GM20431 (cell line): Measurements from ENCODE around the gene OGFOD2.

Experiments
- in situ Hi-C: fragments of 300-500 bp; cut with MseI, MboI; formaldehyde crosslinking; loops from one replicate; pipeline ENCODE4 v1.15.0; 2020; ENCODE audit warnings: low sequenced_read_pairs; ENCODE audit not compliant: unreplicated experiment

OGFOD2 gene

GRCh38 chr12:122949816-122950675 is 25.0 kb upstream of the OGFOD2 start:
- in situ Hi-C loops, result loop anchor here (5.0 to 25.0 kb wide), 2 partner anchors 93 to 163 kb away; no protein-coding TSS in a partner anchor

GRCh38 chr12:122951406-122951805 is 23.6 kb upstream of the OGFOD2 start:
- in situ Hi-C loops, result loop anchor here (5.0 to 25.0 kb wide), 2 partner anchors 94 to 164 kb away; no protein-coding TSS in a partner anchor

GRCh38 chr12:122951979-122952892 is 22.8 kb upstream of the OGFOD2 start:
- in situ Hi-C loops, result loop anchor here (5.0 to 25.0 kb wide), 2 partner anchors 95 to 165 kb away; no protein-coding TSS in a partner anchor

GRCh38 chr12:122955156-122955555 is 19.9 kb upstream of the OGFOD2 start:
- in situ Hi-C loops, result loop anchor here (25.0 kb wide), 1 partner anchor 168 kb away; no protein-coding TSS in a partner anchor

GRCh38 chr12:122956035-122956434 is 19.0 kb upstream of the OGFOD2 start:
- in situ Hi-C loops, result loop anchor here (25.0 kb wide), 1 partner anchor 169 kb away; no protein-coding TSS in a partner anchor

- in situ Hi-C loops, result loop anchor here (25.0 kb wide), 1 partner anchor 171 kb away; no protein-coding TSS in a partner anchor
Observed at GRCh38 chr12:122958198-122958888, 16.7 kb upstream of the OGFOD2 start.

- in situ Hi-C loops, result loop anchor here (25.0 kb wide), 1 partner anchor 172 kb away; no protein-coding TSS in a partner anchor
Observed at GRCh38 chr12:122959566-122960192, 15.4 kb upstream of the OGFOD2 start.

- in situ Hi-C loops, result loop anchor here (25.0 kb wide), 1 partner anchor 173 kb away; no protein-coding TSS in a partner anchor
Observed at GRCh38 chr12:122960193-122960569, 14.9 kb upstream of the OGFOD2 start.

- in situ Hi-C loops, result loop anchor here (25.0 kb wide), 1 partner anchor 174 kb away; no protein-coding TSS in a partner anchor
Observed at GRCh38 chr12:122961531-122962329, 13.3 kb upstream of the OGFOD2 start.

- in situ Hi-C loops, result loop anchor here (25.0 kb wide), 1 partner anchor 177 kb away; no protein-coding TSS in a partner anchor
Observed at GRCh38 chr12:122963941-122964265, 11.1 kb upstream of the OGFOD2 start.

GRCh38 chr12:122964439-122965257 is 10.4 kb upstream of the OGFOD2 start:
- in situ Hi-C loops, result loop anchor here (25.0 kb wide), 1 partner anchor 177 kb away; no protein-coding TSS in a partner anchor

- in situ Hi-C loops, result loop anchor here (25.0 kb wide), 1 partner anchor 178 kb away; no protein-coding TSS in a partner anchor
Observed at GRCh38 chr12:122965321-122965751, 9.7 kb upstream of the OGFOD2 start.

GRCh38 chr12:122965851-122966742 is 8.9 kb upstream of the OGFOD2 start, which contains the start of gene ABCB9:
Gene ABCB9 (minus strand): TSS chr12:122966463. CDS start chr12:122960235, 6,228 bp downstream.
- in situ Hi-C loops, result loop anchor here (25.0 kb wide), 1 partner anchor 179 kb away; no protein-coding TSS in a partner anchor

GRCh38 chr12:122966743-122967550 is 8.1 kb upstream of the OGFOD2 start:
- in situ Hi-C loops, result loop anchor here (25.0 kb wide), 1 partner anchor 180 kb away; no protein-coding TSS in a partner anchor

GRCh38 chr12:122968104-122968503 is 6.9 kb upstream of the OGFOD2 start:
- in situ Hi-C loops, result loop anchor here (25.0 kb wide), 1 partner anchor 181 kb away; no protein-coding TSS in a partner anchor
